ENCODE measurements around the gene KCNN3. TPM values are rescaled to one million over a fixed set of nuclear protein-coding genes. Genes with fewer than 3 reads are reported as not detected.
A peak's percentile ranks its signal among the peaks of the same experiment; 100 is the strongest.

KCNN3 gene
- total RNA-seq, 5 donors from 2014 or later (not counting 1 experiment from before 2014, with no cell fraction given) = 0.03 to 0.23 (median 0.18) TPM

DNA sequence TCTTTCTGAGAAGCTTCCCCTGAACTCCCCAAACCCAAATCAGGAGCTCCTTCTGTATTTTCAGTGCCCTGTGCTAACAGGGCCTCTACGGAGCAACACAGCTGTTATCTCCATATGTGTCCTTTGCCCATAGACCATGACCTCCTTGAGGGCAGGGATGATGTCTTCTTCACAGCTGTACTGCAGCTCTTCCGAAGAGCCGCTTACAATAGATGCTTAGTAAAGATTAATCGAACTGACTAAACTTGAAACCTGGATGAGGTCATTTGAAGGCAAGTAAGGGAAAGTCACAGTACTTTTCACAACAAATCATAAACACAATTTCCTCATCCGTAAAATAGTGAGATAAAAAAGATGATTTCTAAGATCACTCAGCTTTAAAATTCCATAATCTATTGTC is 4.4 kb upstream of the KCNN3 start:
- CTCF ChIA-PET = interaction anchor here (0.7 to 1.0 kb wide), 2 partner anchors 8 to 315 kb away, joined by 3 read pairs; no protein-coding TSS in a partner anchor
- ATAC-seq (replicated peaks in 1 of 4) (no peak), DNase-seq (no peak)
- Histone ChIP-seq H3K27ac (ENCODE audit: low read length) (no peak overlapping the region), H3K36me3 (ENCODE audit: control insufficient read depth in 2 of 2, extremely low read depth in 1 of 2, insufficient read depth in 1 of 2, low read length in 1 of 2) (no peaks in the 10 kb centered on the region), H3K9me3 (no peaks in the 10 kb centered on the region), H3K4me3 (ENCODE audit: control insufficient read depth in 1 of 2, extremely low read depth in 1 of 2, low read length in 1 of 2) (no peak overlapping the region), H3K27me3 (replicated peaks in 1 of 2; ENCODE audit: control insufficient read depth in 2 of 2, extremely low read depth in 1 of 2, insufficient read depth in 2 of 2, low read length in 1 of 2) (peaks cover 2 to 39% of the 10 kb centered on the region in 2 experiments), H3K4me1 (ENCODE audit: control insufficient read depth in 1 of 2, extremely low read depth in 1 of 2, insufficient read depth in 2 of 2, low read length in 2 of 2) (peaks cover 3 to 12% of the 10 kb centered on the region in 2 experiments)
- no peaks in the 10 kb centered on the region for H3K36me3 Mint-ChIP-seq
- no peak overlapping the region for H3K4me3 Mint-ChIP-seq
- no CpG with 5 or more reads among the region's 5 CpGs for WGBS (ENCODE audit: insufficient coverage)
- peaks cover 11 to 18% (median 14%) of the 10 kb centered on the region in 3 donors for H3K4me1 Mint-ChIP-seq
- POLR2A ChIA-PET = no interaction called here
- H3K27ac Mint-ChIP-seq = no peak overlapping the region
- peaks cover 19 to 24% of the 10 kb centered on the region in 2 donors for H3K27me3 Mint-ChIP-seq
- no peaks in the 10 kb centered on the region for H3K9me3 Mint-ChIP-seq

DNA sequence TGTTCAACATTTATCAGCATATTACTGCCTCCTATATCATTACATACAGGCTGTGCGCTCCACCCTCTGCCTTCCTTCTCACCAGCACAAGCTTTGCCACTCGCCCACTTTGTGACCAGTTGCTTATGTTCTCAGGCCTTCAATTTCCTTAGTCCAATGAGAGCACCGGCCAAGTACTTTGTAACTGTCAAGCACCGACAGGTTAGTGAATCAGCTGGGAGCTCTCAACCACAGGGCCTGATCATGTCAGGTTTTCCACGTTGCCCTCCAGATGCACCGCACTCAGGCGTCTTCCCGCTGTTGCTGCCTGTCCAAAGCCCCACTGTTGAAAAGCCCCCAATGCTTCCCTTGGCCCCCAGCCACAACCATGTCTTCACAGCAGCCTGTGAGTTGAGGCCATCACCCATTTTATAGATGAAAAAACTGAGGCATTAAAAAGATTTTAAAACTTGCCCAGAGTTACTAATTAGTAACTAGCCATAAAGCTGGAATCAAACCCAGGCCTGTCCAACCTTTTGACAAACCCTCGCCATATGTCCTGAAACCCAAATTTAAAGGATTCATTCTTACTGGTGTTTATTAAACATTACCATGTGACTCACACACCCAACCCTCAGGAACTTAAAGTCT is 3.4 kb upstream of the KCNN3 start:
- ATAC-seq (replicated peaks in 1 of 4) (no peak), DNase-seq (no peak)
- WGBS (ENCODE audit: insufficient coverage) = 89% methylated on average over 8 of the region's 9 CpGs
- CTCF ChIA-PET = interaction anchor here in 1 of 2 donors (0.7 kb wide), 1 partner anchor 9 kb away, joined by 3 read pairs; no protein-coding TSS in a partner anchor
- Mint-ChIP-seq H3K4me3 (no peak overlapping the region), H3K27ac (no peak overlapping the region), H3K9me3 (no peaks in the 10 kb centered on the region), H3K36me3 (no peaks in the 10 kb centered on the region), H3K27me3 (peaks cover 29 to 34% of the 10 kb centered on the region in 2 donors), H3K4me1 (peaks cover 21 to 26% (median 22%) of the 10 kb centered on the region in 3 donors)
- Histone ChIP-seq H3K27me3 (replicated peaks in 1 of 2; ENCODE audit: control insufficient read depth in 2 of 2, extremely low read depth in 1 of 2, insufficient read depth in 2 of 2, low read length in 1 of 2) (peaks cover 2 to 41% of the 10 kb centered on the region in 2 experiments), H3K27ac (ENCODE audit: low read length) (no peak overlapping the region), H3K4me3 (ENCODE audit: control insufficient read depth in 1 of 2, extremely low read depth in 1 of 2, low read length in 1 of 2) (no peak overlapping the region), H3K9me3 (no peaks in the 10 kb centered on the region), H3K4me1 (ENCODE audit: control insufficient read depth in 1 of 2, extremely low read depth in 1 of 2, insufficient read depth in 2 of 2, low read length in 2 of 2) (peaks cover 3 to 16% of the 10 kb centered on the region in 2 experiments), H3K36me3 (ENCODE audit: control insufficient read depth in 2 of 2, extremely low read depth in 1 of 2, insufficient read depth in 1 of 2, low read length in 1 of 2) (no peaks in the 10 kb centered on the region)
- POLR2A ChIA-PET = no interaction called here

DNA sequence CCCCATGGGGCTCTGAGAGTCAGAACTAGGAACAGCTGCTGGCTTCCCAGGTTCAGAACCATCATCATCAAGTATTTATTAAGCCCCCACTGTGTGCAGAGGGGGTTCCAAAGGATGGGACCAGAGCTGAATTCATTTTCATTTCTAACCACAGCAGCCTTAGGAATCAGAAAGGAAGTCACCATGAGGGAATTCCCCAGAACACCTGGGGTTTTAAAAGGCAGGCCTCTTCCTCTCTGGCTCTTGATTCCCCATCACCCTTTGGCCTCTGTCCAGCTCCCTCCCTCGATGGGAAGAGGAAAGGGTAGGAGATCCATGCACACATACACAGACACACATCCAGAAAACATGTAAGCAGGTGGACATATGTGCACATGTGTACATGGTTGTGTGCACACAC is 1.3 kb upstream of the KCNN3 start:
- Mint-ChIP-seq H3K27me3 (peaks cover 42 to 43% of the 10 kb centered on the region in 2 donors), H3K27ac (no peak overlapping the region), H3K36me3 (no peaks in the 10 kb centered on the region), H3K4me1 (peaks cover 22 to 26% (median 24%) of the 10 kb centered on the region in 3 donors), H3K4me3 (no peak overlapping the region), H3K9me3 (no peaks in the 10 kb centered on the region)
- peaks cover 2 to 61% of the 10 kb centered on the region in 2 experiments for H3K27me3 ChIP-seq (replicated peaks in 1 of 2; ENCODE audit: control insufficient read depth in 2 of 2, extremely low read depth in 1 of 2, insufficient read depth in 2 of 2, low read length in 1 of 2)
- ChIA-PET CTCF (no interaction called here), POLR2A (interaction anchor here in 1 of 2 donors (0.5 kb wide), 1 partner anchor 80 kb away, joined by 8 read pairs; no protein-coding TSS in a partner anchor)
- H3K4me1 ChIP-seq (ENCODE audit: control insufficient read depth in 1 of 2, extremely low read depth in 1 of 2, insufficient read depth in 2 of 2, low read length in 2 of 2) = peaks cover 3 to 16% of the 10 kb centered on the region in 2 experiments
- no peak for ATAC-seq (replicated peaks in 1 of 4)
- no peaks in the 10 kb centered on the region for H3K36me3 ChIP-seq (ENCODE audit: control insufficient read depth in 2 of 2, extremely low read depth in 1 of 2, insufficient read depth in 1 of 2, low read length in 1 of 2)
- H3K27ac ChIP-seq (ENCODE audit: low read length) = no peak overlapping the region
- no peak overlapping the region for H3K4me3 ChIP-seq (ENCODE audit: control insufficient read depth in 1 of 2, extremely low read depth in 1 of 2, low read length in 1 of 2)
- DNase-seq = no peak
- no peaks in the 10 kb centered on the region for H3K9me3 ChIP-seq
- WGBS (ENCODE audit: insufficient coverage) = no CpG with 5 or more reads among the region's 1 CpG

DNA sequence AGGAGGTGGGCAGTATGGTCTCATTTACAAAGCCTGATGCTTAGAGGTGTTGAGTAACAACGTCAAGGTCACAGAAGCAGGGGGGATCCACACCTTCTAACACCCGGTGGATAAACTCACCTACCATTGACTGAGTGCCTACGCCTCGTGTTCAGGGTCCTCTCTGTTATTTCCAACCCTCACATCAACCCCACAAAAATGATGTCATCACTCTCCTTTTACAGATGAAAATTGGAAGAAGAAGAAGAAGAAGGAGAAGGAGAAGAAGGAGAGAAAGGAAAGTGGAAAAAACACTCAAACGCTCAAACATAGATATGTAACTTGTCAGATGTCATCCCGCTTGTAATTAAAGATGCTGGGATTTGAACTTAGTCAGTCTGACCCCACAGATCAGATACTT is 653 bp upstream of the KCNN3 start:
- Mint-ChIP-seq H3K4me1 (peaks cover 22 to 28% (median 26%) of the 10 kb centered on the region in 3 donors), H3K27me3 (peaks cover 42 to 43% of the 10 kb centered on the region in 2 donors), H3K4me3 (peak overlapping the region in 1 of 3 donors; percentile 4), H3K36me3 (no peaks in the 10 kb centered on the region), H3K9me3 (no peaks in the 10 kb centered on the region), H3K27ac (no peak overlapping the region)
- peaks cover 2 to 61% of the 10 kb centered on the region in 2 experiments for H3K27me3 ChIP-seq (replicated peaks in 1 of 2; ENCODE audit: control insufficient read depth in 2 of 2, extremely low read depth in 1 of 2, insufficient read depth in 2 of 2, low read length in 1 of 2)
- H3K36me3 ChIP-seq (ENCODE audit: control insufficient read depth in 2 of 2, extremely low read depth in 1 of 2, insufficient read depth in 1 of 2, low read length in 1 of 2) = no peaks in the 10 kb centered on the region
- WGBS (ENCODE audit: insufficient coverage) = no CpG with 5 or more reads among the region's 6 CpGs
- CTCF ChIA-PET = interaction anchor here in 1 of 2 donors (0.6 to 0.9 kb wide), 3 partner anchors 8 to 546 kb away, joined by 3 to 5 read pairs (median 3); no protein-coding TSS in a partner anchor
- H3K27ac ChIP-seq (ENCODE audit: low read length) = no peak overlapping the region
- no peak overlapping the region for H3K4me3 ChIP-seq (ENCODE audit: control insufficient read depth in 1 of 2, extremely low read depth in 1 of 2, low read length in 1 of 2)
- peaks cover 3 to 16% of the 10 kb centered on the region in 2 experiments for H3K4me1 ChIP-seq (ENCODE audit: control insufficient read depth in 1 of 2, extremely low read depth in 1 of 2, insufficient read depth in 2 of 2, low read length in 2 of 2)
- ATAC-seq (replicated peaks in 1 of 4) (no peak), DNase-seq (no peak)
- no peaks in the 10 kb centered on the region for H3K9me3 ChIP-seq
- POLR2A ChIA-PET = interaction anchor here in 1 of 2 donors (0.6 kb wide), 1 partner anchor 698 kb away, joined by 3 read pairs; no protein-coding TSS in a partner anchor

DNA sequence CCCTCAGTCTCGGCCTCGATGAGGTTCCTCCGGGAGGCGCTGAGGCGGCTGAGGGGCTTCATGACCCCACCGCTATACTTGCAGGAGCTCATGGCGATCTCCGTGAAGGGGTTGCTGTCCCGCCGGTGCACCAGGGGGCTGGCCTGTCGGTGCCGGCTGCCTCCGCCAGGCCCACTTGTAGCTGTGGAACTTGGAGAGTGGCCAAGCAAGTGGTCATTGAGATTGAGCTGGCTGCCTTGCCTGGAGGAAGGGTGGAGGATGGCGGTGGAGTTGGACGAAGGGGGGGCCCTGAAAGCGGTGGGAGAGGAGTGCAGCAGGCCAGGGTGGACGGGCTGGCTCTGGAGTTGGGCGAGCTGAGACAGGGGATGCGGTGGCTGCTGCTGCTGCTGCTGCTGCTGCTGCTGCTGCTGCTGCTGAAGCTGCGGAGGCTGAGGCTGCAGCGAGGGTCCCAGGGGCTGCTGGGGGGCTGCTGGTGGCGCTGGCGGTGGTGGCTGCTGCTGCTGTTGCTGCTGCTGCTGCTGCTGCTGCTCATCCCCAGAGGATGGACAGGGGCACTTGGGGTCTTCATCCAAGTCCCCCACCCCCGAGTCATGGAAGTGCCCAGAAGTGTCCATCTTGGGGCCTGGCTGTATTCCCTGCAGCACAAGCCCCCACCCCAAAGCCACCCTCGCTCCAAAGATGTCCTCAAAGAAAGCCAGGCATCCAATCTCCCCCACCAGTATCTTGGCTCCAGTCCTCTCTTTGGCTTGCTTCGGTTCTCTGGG is 548 bp downstream of the KCNN3 start:
- ChIA-PET CTCF (interaction anchor here (0.6 to 0.9 kb wide), 3 partner anchors 9 to 545 kb away, joined by 3 to 5 read pairs (median 3); no protein-coding TSS in a partner anchor), POLR2A (no interaction called here)
- peak overlapping the region in 2 of 3 donors; percentile 22 to 61 for H3K4me3 Mint-ChIP-seq
- no peak overlapping the region for H3K27ac Mint-ChIP-seq
- Histone ChIP-seq H3K27ac (ENCODE audit: low read length) (no peak overlapping the region), H3K4me3 (ENCODE audit: control insufficient read depth in 1 of 2, extremely low read depth in 1 of 2, low read length in 1 of 2) (no peak overlapping the region), H3K27me3 (replicated peaks in 1 of 2; ENCODE audit: control insufficient read depth in 2 of 2, extremely low read depth in 1 of 2, insufficient read depth in 2 of 2, low read length in 1 of 2) (peaks cover 2 to 68% of the 10 kb centered on the region in 2 experiments), H3K9me3 (no peaks in the 10 kb centered on the region), H3K4me1 (ENCODE audit: control insufficient read depth in 1 of 2, extremely low read depth in 1 of 2, insufficient read depth in 2 of 2, low read length in 2 of 2) (peaks cover 3 to 16% of the 10 kb centered on the region in 2 experiments), H3K36me3 (ENCODE audit: control insufficient read depth in 2 of 2, extremely low read depth in 1 of 2, insufficient read depth in 1 of 2, low read length in 1 of 2) (no peaks in the 10 kb centered on the region)
- H3K36me3 Mint-ChIP-seq = no peaks in the 10 kb centered on the region
- WGBS (ENCODE audit: insufficient coverage) = 58% methylated on average over 24 of the region's 26 CpGs
- peaks cover 42 to 43% of the 10 kb centered on the region in 2 donors for H3K27me3 Mint-ChIP-seq
- ATAC-seq (replicated peaks in 1 of 4) (no peak), DNase-seq (no peak)
- H3K9me3 Mint-ChIP-seq = no peaks in the 10 kb centered on the region
- H3K4me1 Mint-ChIP-seq = peaks cover 22 to 29% (median 26%) of the 10 kb centered on the region in 3 donors

DNA sequence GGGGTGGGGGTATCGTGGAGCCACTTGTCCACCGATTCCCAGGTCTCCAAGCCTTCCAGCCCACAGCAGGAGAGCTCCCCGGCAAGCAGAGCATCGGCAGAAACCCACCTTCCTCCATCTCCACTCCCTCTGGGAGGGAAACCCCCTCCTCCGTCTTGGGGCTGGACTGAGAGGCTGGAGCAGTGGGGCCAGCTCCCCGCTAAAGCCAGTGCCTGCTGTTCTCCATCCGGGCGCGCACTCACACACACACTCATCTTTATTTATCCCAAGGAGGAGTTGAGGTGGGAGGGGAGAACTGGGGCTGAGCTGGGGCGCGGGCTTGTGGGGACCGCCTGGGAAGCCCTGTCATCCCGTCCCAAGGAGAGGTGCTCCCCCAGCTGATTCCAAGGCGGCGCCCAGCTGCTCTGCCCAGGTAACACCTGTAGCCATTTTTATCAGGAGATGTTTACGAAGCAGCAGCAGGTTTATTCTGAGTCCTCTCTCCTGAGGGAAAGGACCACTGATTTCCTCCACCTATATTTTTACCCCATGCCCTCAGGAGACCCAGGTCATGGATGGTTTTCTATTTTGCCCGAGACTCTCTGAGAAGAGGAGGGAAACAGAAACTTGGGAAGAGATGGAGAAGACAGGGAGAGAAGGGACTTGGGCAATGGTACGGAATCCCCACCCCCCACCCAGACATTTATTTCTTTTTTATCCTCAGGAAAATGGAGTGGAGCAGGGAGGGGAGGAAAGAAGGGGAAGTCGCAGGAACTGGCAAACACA is 2.1 kb downstream of the KCNN3 start:
- POLR2A ChIA-PET = no interaction called here
- CTCF ChIA-PET = no interaction called here
- DNase-seq = no peak

More for the DNA sequence above, 2.1 kb downstream of the KCNN3 start:
- WGBS (ENCODE audit: insufficient coverage) = 52% methylated on average over 6 of the region's 19 CpGs
- Mint-ChIP-seq H3K27ac (no peak overlapping the region), H3K27me3 (peaks cover 43 to 51% of the 10 kb centered on the region in 2 donors), H3K4me1 (peaks cover 22 to 35% (median 26%) of the 10 kb centered on the region in 3 donors), H3K36me3 (no peaks in the 10 kb centered on the region), H3K9me3 (no peaks in the 10 kb centered on the region), H3K4me3 (no peak overlapping the region)
- no peaks in the 10 kb centered on the region for H3K36me3 ChIP-seq (ENCODE audit: control insufficient read depth in 2 of 2, extremely low read depth in 1 of 2, insufficient read depth in 1 of 2, low read length in 1 of 2)
- H3K4me3 ChIP-seq (ENCODE audit: control insufficient read depth in 1 of 2, extremely low read depth in 1 of 2, low read length in 1 of 2) = no peak overlapping the region
- H3K4me1 ChIP-seq (ENCODE audit: control insufficient read depth in 1 of 2, extremely low read depth in 1 of 2, insufficient read depth in 2 of 2, low read length in 2 of 2) = peaks cover 3 to 16% of the 10 kb centered on the region in 2 experiments
- H3K27me3 ChIP-seq (replicated peaks in 1 of 2; ENCODE audit: control insufficient read depth in 2 of 2, extremely low read depth in 1 of 2, insufficient read depth in 2 of 2, low read length in 1 of 2) = peaks cover 2 to 75% of the 10 kb centered on the region in 2 experiments
- H3K27ac ChIP-seq (ENCODE audit: low read length) = no peak overlapping the region
- H3K9me3 ChIP-seq = no peaks in the 10 kb centered on the region
- ATAC-seq (replicated peaks in 1 of 4) = no peak
